HG02840 (cell line): ENCODE results near the gene FNDC3B.

Experiments
- ATAC-seq: cut with Tn5 transposase; IDR thresholded peaks from one replicate; pipeline ENCODE4 v1.9.1; 2021; ENCODE audit warnings: mild to moderate bottlenecking, moderate library complexity, moderate number of reproducible peaks; ENCODE audit not compliant: unreplicated experiment, low FRiP score

FNDC3B gene

GRCh38 chr3:172051957-172052354, 12.6 kb downstream of the FNDC3B start:
- ATAC-seq: no peak

GRCh38 chr3:172052405-172052804, 13.0 kb downstream of the FNDC3B start:
- ATAC-seq: no peak

- ATAC-seq: no peak
Measured at GRCh38 chr3:172054115-172054764, 14.9 kb downstream of the FNDC3B start.

DNA sequence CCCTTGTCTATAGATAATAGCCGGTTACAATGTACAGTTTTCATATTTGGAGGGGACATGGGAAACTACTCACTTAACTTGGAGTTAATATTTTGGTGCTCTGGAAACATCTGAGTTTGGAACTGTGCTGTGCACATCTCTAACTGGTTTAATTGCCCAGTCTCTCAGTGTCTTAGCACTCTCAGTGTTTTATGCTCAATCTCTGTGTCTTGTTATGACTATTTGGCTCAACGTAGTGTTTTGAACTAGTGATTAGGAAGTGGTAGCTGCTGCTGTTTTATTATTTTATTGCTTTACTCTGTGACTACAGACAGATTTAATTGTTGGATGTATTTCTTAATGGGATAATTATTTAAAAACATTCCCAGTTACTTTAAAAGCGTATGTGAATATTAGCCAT, 17.0 kb downstream of the FNDC3B start:
- ATAC-seq: no peak

DNA sequence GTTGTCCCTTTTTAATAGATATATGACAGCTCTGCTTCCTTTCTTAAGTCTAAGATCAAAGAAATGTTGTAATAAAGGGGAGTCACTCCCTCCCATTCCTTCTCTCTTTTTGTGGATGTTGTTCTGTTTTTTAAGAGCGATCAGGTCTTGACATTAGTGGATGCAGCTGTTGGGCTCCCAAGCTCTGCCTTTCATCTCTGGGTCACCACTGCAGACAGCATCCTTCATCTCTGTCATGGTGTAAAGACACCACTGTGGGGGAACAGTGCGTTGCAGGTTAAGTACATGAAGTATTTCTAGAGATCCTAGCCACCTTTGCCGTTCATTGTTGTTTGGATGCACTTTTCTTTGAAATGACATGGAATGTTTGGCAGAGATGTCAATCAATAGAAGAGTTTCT, 17.7 kb downstream of the FNDC3B start:
- no peak for ATAC-seq

DNA sequence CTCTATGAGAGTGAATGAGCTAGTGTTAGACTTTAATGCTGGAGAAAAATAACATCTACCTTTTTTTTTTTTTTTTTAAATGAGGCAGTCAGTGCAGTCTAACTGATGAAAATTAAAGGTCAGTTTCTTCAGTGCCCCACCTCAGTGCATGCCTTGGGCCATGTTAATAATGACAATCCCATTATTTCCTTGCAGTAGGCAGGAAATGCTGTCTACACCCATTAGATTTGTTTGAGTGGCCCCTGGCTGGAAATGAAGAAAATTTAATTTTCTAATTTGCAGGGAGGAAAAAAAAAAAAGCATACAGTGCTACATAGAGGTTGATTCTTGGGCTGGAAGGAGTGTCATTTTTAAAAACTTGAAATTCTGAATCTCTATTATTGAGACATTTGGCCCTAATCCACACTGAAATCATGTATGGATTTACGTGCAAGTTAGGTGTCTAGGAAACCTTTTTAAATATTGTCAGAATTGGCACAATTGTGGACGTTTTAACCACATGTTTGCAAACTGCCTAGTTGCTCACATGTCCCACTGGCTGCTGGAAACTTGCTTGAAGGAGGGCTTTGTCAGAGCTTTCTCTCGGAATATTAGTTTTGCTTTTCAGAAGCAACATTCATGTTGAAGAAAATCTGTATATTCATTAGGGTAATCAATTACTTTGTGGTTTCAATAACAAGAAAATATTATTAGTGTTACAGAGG, 18.4 kb downstream of the FNDC3B start:
- ATAC-seq: no peak

DNA sequence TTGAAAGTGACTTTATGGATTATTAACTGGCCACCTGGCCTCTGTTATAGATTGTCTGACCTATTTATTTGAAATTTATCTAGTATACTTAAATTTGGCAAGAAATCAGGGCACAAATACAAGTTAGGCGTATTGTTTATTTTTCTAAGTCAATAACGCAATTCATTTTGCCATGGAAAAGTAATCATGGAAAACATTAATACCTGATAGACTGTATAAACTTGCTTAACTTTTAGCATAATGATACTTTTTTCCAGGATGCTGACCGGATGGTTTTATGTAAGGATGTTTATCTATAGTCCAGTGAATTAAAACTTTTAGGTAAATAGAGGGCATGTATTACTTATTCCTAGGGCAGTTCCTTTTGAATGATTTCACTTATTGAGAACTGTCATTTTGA, 20.2 kb downstream of the FNDC3B start:
- ATAC-seq: no peak

- ATAC-seq: no peak
Measured at GRCh38 chr3:172060234-172060633, 20.9 kb downstream of the FNDC3B start.

- peak; percentile 84 for ATAC-seq
Measured at GRCh38 chr3:172061724-172062184, 22.4 kb downstream of the FNDC3B start.

GRCh38 chr3:172062761-172063160, 23.4 kb downstream of the FNDC3B start:
- no peak for ATAC-seq

DNA sequence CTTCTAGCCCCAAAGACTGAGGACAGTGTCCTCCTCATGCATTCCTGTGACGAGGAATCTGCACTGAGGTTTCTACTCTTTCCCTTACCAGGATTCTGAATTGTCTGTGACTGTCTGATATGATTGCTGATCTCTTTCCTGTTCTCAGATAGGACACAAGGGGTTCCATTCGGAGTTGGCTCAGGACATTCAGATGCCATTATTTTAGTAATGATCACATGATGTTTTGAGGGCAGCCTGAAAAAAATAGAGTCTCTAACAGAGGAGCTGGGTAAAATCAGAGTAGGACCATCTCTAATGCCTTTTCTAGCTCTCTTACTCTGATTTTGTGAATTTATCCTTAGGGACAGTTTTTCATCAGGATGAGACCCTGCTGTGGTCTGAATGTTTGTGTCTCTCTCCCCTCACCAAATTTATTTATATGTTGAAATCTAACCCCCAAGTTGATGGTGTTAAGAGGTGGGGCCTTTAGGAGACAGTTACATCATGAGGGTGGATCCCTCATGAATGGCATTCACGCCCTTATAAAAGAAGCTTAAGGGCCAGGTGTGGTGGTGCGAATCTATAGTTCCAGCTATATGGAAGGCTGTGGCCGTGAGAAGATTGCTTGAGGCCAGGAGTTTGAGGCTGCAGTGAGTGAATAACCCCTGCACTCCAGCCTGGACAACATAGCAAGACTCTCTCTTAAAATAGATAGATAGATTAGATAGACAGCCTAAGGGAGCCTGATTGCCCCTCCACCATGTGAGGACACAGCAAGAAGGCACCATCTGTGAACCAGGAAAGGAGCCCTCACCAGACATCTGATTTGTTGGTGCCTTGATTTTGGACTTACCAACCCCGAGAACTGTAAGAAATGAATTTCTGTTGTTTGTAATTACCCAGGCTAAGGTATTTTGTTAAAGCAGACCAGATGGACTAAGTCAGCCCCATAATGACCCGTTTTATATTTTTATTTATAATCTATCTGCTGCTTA, 24.4 kb downstream of the FNDC3B start:
- ATAC-seq: no peak

DNA sequence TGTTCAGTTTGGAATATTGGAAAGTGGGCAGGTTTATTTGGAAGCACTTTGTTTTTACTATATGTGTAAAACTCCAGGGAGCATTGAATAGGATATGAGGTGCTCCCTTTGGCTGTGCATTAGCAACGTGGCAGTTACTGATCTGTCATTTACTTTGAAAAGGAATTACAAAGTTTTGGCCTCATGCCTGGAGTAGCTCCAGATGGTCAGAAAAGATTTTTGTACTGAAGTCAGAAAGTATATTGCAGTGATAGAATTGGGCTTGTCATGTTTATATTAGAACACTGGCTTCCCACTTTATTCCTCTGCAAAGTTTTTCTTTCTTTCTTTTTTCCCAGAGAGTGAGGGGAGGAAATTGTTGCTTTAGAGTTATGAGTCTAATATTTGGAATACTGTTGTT, 26.1 kb downstream of the FNDC3B start:
- ATAC-seq: no peak

- ATAC-seq: no peak
Measured at GRCh38 chr3:172065967-172066762, 26.8 kb downstream of the FNDC3B start.

DNA sequence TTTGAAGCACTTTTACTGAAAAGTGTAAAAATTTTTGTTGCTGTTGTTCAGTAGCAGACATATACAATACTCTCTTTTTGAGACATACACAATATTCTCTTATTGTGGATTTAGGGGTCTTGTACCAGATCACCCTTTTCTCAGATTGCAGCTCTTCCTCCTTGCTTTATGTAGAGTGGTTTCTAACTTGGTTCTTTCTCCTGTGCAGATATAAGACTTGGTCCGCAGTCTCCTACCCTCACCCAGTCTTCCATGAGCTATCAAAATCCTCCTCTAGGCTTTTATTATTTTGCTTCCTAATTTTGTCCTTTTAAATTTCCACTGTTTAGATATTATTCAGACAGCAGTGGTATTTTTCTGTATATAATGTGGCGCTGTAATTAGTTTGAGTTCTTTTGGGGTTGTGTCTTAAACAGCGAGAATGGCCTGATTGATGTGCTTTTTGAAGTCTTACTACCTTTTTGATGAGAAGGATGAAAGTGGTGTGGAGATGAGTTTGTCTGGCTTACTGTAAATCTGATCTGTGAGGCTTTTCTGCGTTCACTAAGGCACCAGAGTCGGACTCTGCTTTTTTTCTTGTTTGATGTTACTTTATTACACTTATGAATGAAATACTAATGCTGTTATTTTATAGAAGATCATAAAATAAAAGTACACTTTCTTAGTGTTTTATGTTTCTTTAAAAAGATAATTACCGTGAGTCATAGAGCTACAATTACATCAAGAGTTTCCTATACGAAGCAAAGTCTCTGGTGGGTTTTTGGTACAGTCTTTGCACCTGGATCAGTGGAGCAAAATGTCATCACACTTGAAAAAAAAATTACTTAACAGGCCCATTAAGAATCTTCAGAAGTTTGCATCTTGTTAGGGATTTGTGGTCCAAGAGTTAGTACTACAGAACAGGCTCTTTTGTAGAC, 27.8 kb downstream of the FNDC3B start:
- no peak for ATAC-seq

- no peak for ATAC-seq
Measured at GRCh38 chr3:172067837-172068440, 28.6 kb downstream of the FNDC3B start.

DNA sequence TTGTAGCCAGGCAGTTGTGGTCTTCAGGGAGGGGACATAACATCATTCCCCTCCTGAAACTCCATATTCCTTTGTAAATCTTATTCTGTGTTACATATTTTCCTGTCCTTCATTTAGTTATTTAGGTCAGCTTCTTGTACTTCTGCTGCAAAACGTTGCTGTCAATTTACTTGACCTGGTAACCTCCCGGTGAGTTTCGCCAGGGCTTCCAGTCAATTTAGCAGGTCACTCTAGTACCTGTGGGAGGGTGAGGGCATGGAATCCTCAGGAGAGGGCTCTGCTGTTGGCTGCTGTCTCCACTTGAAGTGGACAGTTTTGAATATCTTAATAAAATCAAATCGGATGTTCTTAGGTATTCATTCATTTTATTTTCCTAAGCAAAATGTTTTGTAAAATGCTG, 29.6 kb downstream of the FNDC3B start:
- ATAC-seq: no peak

DNA sequence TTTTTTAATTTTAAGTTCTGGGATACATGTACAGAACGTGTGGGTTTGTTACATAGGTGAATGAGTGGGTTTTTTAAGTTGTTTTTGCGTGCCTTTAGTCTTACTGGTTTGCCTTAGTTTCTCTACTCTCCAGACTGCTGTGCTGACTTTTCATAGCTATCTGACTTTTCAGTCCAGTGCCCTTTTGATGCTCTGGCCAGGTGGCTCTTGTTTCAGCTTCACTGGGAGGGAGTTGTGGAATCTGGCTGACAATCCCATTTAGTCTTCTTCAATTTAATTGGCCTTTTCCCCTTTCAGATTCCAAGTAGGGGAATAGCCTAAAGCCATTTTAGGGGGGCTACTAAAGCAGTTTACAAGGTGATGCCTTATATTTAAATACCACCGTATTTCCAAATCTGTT, 30.1 kb downstream of the FNDC3B start:
- ATAC-seq: no peak

DNA sequence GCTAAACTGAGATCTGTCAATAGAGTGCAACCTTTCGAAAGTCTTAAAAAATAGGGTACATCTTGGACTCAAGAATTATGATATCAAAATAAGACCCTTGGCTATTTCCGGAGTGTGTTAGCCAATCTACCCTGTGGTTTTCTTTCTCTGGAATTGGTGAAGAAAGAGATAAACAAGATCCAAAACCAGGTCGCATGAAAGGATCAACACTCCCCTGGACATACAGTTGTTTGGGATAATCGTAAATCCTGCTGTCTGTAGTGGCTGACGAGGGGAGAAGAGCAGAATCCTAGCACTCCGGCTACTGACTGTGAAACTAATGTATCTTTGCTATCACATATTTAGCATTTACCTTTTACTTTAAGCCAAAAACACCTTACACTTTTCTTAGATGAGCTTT, 30.9 kb downstream of the FNDC3B start:
- ATAC-seq: no peak

- ATAC-seq: no peak
Measured at GRCh38 chr3:172070802-172071201, 31.4 kb downstream of the FNDC3B start.
